GM10266 (cell line): ENCODE results near the gene ZNF629.
"Not testable (repeated sequence)": the region's sequence is repeated elsewhere in the genome, so short reads cannot be mapped to it uniquely, and the experiment has no call there.

Source experiments
- DNase-seq: peaks from one replicate; pipeline ENCODE4 v3.0.0; 2012; ENCODE audit errors: extremely low spot score
- CTCF ChIP-seq: IDR thresholded peaks from 2 replicates; pipeline ENCODE4 v1.5.1; 2012; ENCODE audit warnings: mild to moderate bottlenecking, low read depth; ENCODE audit not compliant: control insufficient read depth, insufficient read depth; ENCODE audit errors: missing control alignments

The ZNF629 gene

DNA sequence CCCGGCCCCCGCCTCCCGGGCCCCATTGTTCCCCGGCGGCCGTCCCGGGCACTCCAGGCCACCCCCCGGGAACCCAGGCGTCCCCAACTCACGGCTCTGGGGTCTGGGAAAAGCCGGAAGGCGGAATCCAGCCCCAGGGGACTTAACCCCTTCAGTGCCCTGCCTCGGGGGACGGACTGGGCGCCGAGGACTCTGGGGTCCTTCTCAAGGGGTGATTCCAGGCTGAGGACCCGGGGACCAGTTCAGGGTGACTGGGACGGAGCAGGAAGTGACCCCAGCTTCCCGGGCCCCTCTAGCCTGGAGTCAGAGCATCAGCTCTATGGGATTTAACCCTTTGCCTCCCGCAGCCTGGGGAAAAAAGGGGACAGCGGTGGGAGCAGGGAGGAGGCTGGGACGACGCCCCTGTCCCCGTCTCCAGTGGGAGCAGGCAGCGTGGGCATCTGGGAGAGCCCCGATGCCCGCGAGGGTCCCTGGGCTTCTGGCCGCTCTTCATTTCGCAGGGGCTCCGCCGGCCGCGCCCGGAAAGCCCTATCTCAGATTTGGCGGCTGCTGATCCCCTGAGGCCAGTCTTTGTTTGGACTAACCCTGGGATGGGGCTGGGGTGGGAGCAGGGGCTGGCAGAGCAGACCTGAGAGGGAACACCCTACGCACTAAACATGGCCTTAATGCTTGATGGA lies at the start of gene ZNF629:
ZNF629 (minus strand) TSS at position 270 of the 677 bp plus-strand sequence. CDS start 2,723 bp downstream, outside the sequence.
- peak; percentile 65 for DNase-seq

GRCh38 chr16:30834130-30834740 lies 47.2 kb upstream of the ZNF629 start:
- DNase-seq = no peak
- TF ChIP-seq CTCF = no peak

More for the DNA sequence above, at the start of gene ZNF629:
- TF ChIP-seq CTCF = no peak

DNA sequence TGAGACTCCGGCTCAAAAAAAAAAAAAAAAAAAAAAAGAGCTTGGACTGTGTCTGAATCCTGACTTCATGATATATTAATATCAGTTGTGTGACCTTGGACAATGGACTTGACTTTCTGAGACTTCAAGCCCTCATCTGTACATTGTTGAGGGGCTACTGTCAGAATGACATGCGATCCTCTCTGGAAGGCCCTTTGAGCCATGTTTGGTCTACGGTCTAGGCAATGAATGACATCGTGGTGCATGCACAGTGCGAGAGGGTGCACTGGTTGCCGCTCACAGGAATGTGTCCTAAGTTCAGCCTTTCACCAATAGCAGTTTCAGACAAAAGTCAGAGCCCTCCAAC lies 43.0 kb upstream of the ZNF629 start:
- DNase-seq = no peak
- TF ChIP-seq CTCF = no peak

GRCh38 chr16:30829130-30830071 lies 42.4 kb upstream of the ZNF629 start:
- no peak for TF ChIP-seq CTCF
- DNase-seq = no peak

- no peak for DNase-seq
- TF ChIP-seq CTCF = no peak
Measured at GRCh38 chr16:30821891-30822290, 34.9 kb upstream of the ZNF629 start.

DNA sequence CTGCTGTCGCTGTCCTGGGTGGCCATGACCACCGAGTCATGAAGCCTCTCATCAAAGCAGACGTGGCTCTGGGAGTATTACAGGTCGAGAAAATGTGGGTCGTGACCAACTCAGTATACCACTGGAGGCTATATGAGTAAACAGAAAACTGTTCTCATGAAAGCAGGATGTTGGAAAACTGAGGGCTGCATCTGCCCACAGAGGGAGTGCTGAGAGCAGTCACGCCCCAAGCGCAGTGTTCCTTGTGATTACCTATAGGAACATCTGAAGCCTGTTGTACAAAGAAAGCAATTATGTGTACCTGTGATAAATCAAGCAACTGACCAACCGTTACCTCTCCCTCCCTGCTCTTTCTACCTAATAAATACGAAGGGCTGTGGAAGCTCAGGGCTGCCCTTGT lies 34.4 kb upstream of the ZNF629 start:
- not testable (repeated sequence) for DNase-seq

- DNase-seq = no peak
- no peak for TF ChIP-seq CTCF
Measured at GRCh38 chr16:30820952-30821421, 34.0 kb upstream of the ZNF629 start.
